Breast epithelium (tissue), 4 donors: ENCODE data around the gene ECT2L. TPM values are rescaled to one million over a fixed set of nuclear protein-coding genes. Genes with fewer than 3 reads are reported as not detected.

Source experiments
- DNase-seq, 2 donors: peaks; one replicate each; pipeline ENCODE4 v3.0.0-alpha.2; 2019; ENCODE audit warnings: low spot score in 2 of 2
- H3K27ac ChIP-seq, 2 donors: fragments of 200-600 bp; sonication (generic) in 1 of 2; one replicate each; pipeline ENCODE4 v1.5.1; 2016 to 2019; ENCODE audit warnings: mild to moderate bottlenecking in 1 of 2
- H3K27me3 ChIP-seq, 2 donors: fragments of 200-600 bp; sonication (generic) in 1 of 2; one replicate each; pipeline versions ENCODE4 v1.5.1 to v1.6.0; 2017 to 2019; ENCODE audit warnings: control low read depth in 1 of 2, mild to moderate bottlenecking in 1 of 2
- H3K36me3 ChIP-seq: fragments of 200-600 bp; one replicate; pipeline ENCODE4 v1.5.1; 2019
- H3K4me1 ChIP-seq, 2 donors: fragments of 200-600 bp; sonication (generic); one replicate each; pipeline ENCODE4 v1.5.1; 2016 to 2019; ENCODE audit warnings: control low read depth in 1 of 2
- H3K4me3 ChIP-seq, 3 donors: fragments of 200-600 bp; sonication (generic); 1 replicate in 2 of 3; 2 replicates in 1 of 3; pipeline ENCODE4 v1.5.1; 2016 to 2019; ENCODE audit warnings: mild to moderate bottlenecking in 3 of 3, moderate library complexity in 2 of 3
- H3K9me3 ChIP-seq, 2 donors: fragments of 200-600 bp; sonication (generic) in 1 of 2; one replicate each; pipeline ENCODE4 v1.5.1; 2016 to 2019; ENCODE audit warnings: control low read depth in 1 of 2
- CTCF ChIP-seq, 3 donors: fragments of 450-650 bp; IDR thresholded peaks; one replicate each; pipeline ENCODE4 v1.5.1; 2016 to 2017; ENCODE audit warnings: antibody characterized with exemption in 3 of 3, mild to moderate bottlenecking in 3 of 3, moderate library complexity in 3 of 3
- POLR2A ChIP-seq: fragments of 450-650 bp; IDR thresholded peaks from one replicate; pipeline ENCODE4 v1.6.1; 2016; ENCODE audit warnings: antibody characterized with exemption, mild to moderate bottlenecking, moderate library complexity
- POLR2AphosphoS5 ChIP-seq, 3 donors: sonication (generic); formaldehyde crosslinking; IDR thresholded peaks; one replicate each; pipeline ENCODE4 v1.6.1; 2017; ENCODE audit warnings: antibody characterized with exemption in 3 of 3
- intact Hi-C: fragments of 100-400 bp; cut with DNase I; formaldehyde crosslinking; loops from one replicate; pipeline ENCODE4 v1.15.1; 2023; ENCODE audit warnings: low total_unique reads
- total RNA-seq, 3 donors: library from RNA; depleted of rRNA; stranded (reverse); fragments of >200 nt; gene quantifications; one replicate each; pipeline ENCODE4 v1.1.0, GENCODE V29; 2016

The ECT2L gene
- total RNA-seq, 3 donors from 2014 or later = 0.15 to 0.33 (median 0.16) TPM

GRCh38 chr6:138885156-138885819 is 89.4 kb downstream of the ECT2L start:
- TF ChIP-seq CTCF (IDR thresholded peaks at IDR 0.05) (no peak), POLR2AphosphoS5 (IDR thresholded peaks at IDR 0.05) (no peak), POLR2A (no peak)
- H3K27me3 ChIP-seq = no peaks in the 10 kb centered on the region
- H3K9me3 ChIP-seq = no peaks in the 10 kb centered on the region
- H3K36me3 ChIP-seq = no peaks in the 10 kb centered on the region
- no peak overlapping the region for H3K4me3 ChIP-seq
- H3K27ac ChIP-seq = no peak overlapping the region
- intact Hi-C loops = no loop called here
- no peak for DNase-seq
- H3K4me1 ChIP-seq = no peaks in the 10 kb centered on the region

- Histone ChIP-seq H3K9me3 (no peaks in the 10 kb centered on the region), H3K27ac (no peak overlapping the region), H3K4me1 (no peaks in the 10 kb centered on the region), H3K4me3 (no peak overlapping the region), H3K27me3 (no peaks in the 10 kb centered on the region), H3K36me3 (no peaks in the 10 kb centered on the region)
- TF ChIP-seq POLR2A = no peak
- TF ChIP-seq POLR2AphosphoS5 (IDR thresholded peaks at IDR 0.05) = no peak
- no peak for TF ChIP-seq CTCF (IDR thresholded peaks at IDR 0.05)
- DNase-seq = no peak
- intact Hi-C loops = no loop called here
Measured at GRCh38 chr6:138891255-138891986, 95.5 kb downstream of the ECT2L start.

- Histone ChIP-seq H3K4me3 (no peak overlapping the region), H3K27me3 (no peaks in the 10 kb centered on the region), H3K4me1 (no peaks in the 10 kb centered on the region), H3K36me3 (no peaks in the 10 kb centered on the region), H3K27ac (no peak overlapping the region), H3K9me3 (no peaks in the 10 kb centered on the region)
- TF ChIP-seq POLR2AphosphoS5 (IDR thresholded peaks at IDR 0.05) = no peak
- no peak for TF ChIP-seq CTCF (IDR thresholded peaks at IDR 0.05)
- TF ChIP-seq POLR2A = no peak
- DNase-seq = no peak
- intact Hi-C loops = no loop called here
Measured at GRCh38 chr6:138896104-138896756, 100.3 kb downstream of the ECT2L start.

GRCh38 chr6:138897031-138897430 is 101.1 kb downstream of the ECT2L start:
- Histone ChIP-seq H3K27ac (no peak overlapping the region), H3K4me1 (no peaks in the 10 kb centered on the region), H3K9me3 (no peaks in the 10 kb centered on the region), H3K27me3 (no peaks in the 10 kb centered on the region), H3K4me3 (no peak overlapping the region), H3K36me3 (no peaks in the 10 kb centered on the region)
- DNase-seq = no peak
- TF ChIP-seq POLR2A = no peak
- no peak for TF ChIP-seq CTCF (IDR thresholded peaks at IDR 0.05)
- TF ChIP-seq POLR2AphosphoS5 (IDR thresholded peaks at IDR 0.05) = no peak
- intact Hi-C loops = no loop called here

GRCh38 chr6:138907167-138907566 is 111.3 kb downstream of the ECT2L start:
- no peaks in the 10 kb centered on the region for H3K27me3 ChIP-seq
- intact Hi-C loops = no loop called here
- H3K27ac ChIP-seq = no peak overlapping the region
- no peaks in the 10 kb centered on the region for H3K9me3 ChIP-seq
- peaks cover 6% of the 10 kb centered on the region for H3K36me3 ChIP-seq
- H3K4me3 ChIP-seq = no peak overlapping the region
- H3K4me1 ChIP-seq = no peaks in the 10 kb centered on the region
- DNase-seq = no peak
- TF ChIP-seq POLR2A (no peak), POLR2AphosphoS5 (IDR thresholded peaks at IDR 0.05) (no peak), CTCF (IDR thresholded peaks at IDR 0.05) (no peak)
